Body of pancreas (tissue), 4 donors: ENCODE data around the gene IRF2.

ENCODE experiments used
- CTCF ChIP-seq, 7 experiments: fragments of 450-650 bp in 4 of 7; fragments of 200-600 bp in 3 of 7; sonication (generic) in 3 of 7; IDR thresholded peaks; one replicate each; pipeline ENCODE4 v1.5.1; 2016 to 2019; ENCODE audit warnings: antibody characterized with exemption in 7 of 7
- POLR2A ChIP-seq, 3 donors: fragments of 450-650 bp; IDR thresholded peaks; one replicate each; pipeline ENCODE4 v1.6.1; 2016; ENCODE audit warnings: antibody characterized with exemption in 3 of 3, mild to moderate bottlenecking in 2 of 3

GRCh38 chr4:184439386-184439785 is 35.0 kb downstream of the IRF2 start:
- TF ChIP-seq POLR2A (IDR thresholded peaks at IDR 0.05) (no peak), CTCF (IDR thresholded peaks at IDR 0.05) (no peak)
